Adrenal gland (tissue), 12 donors: ENCODE measurements around the gene PRKCQ. TPM values are rescaled to one million over a fixed set of nuclear protein-coding genes. Genes with fewer than 3 reads are reported as not detected.

Source experiments
- DNase-seq, 7 donors: peaks; one replicate each; pipeline ENCODE4 v3.0.0-alpha.2; 2019 to 2020
- H3K27ac ChIP-seq, 5 donors: fragments of 200-600 bp; sonication (generic) in 4 of 5; 1 replicate in 3 of 5; 2 replicates in 2 of 5; pipeline versions ENCODE4 v1.5.1 to v1.8.0; 2016 to 2020; ENCODE audit warnings: mild to moderate bottlenecking in 1 of 5
- H3K27me3 ChIP-seq: fragments of 200-600 bp; 2 replicates; pipeline ENCODE4 v1.8.0; 2021
- H3K36me3 ChIP-seq, 2 donors: fragments of 200-600 bp; replicated peaks in 1 of 2; 1 replicate in 1 of 2; 2 replicates in 1 of 2; pipeline versions ENCODE4 v1.5.1 to v1.8.0; 2018 to 2022
- H3K4me1 ChIP-seq, 2 donors: fragments of 200-600 bp; replicated peaks in 1 of 2; 1 replicate in 1 of 2; 2 replicates in 1 of 2; pipeline versions ENCODE4 v1.5.1 to v1.8.0; 2018 to 2021
- H3K4me3 ChIP-seq, 4 donors: fragments of 200-600 bp; sonication (generic) in 3 of 4; one replicate each; pipeline ENCODE4 v1.5.1; 2016 to 2018
- H3K9me3 ChIP-seq, 3 donors: fragments of 200-600 bp; sonication (generic) in 1 of 3; replicated peaks in 1 of 3; 1 replicate in 2 of 3; 2 replicates in 1 of 3; pipeline versions ENCODE4 v1.5.1 to v1.8.0; 2016 to 2021
- POLR2A ChIP-seq, 2 donors: fragments of 450-650 bp; IDR thresholded peaks; one replicate each; pipeline ENCODE4 v1.6.1; 2017; ENCODE audit warnings: antibody characterized with exemption in 2 of 2, mild to moderate bottlenecking in 2 of 2, moderate library complexity in 1 of 2
- WGBS, 4 donors: extraction: QIAGEN DNeasy Blood & Tissue Kit in 2 of 4; methylation state at CpG; one replicate each; pipeline versions ENCODE4 v1.1.5 to v1.1.7; 2013 to 2017; 5-methylcytosine and 5-hydroxymethylcytosine counted together
- intact Hi-C, 2 donors: fragments of 100-400 bp; cut with DNase I; formaldehyde crosslinking; loops; one replicate each; pipeline versions ENCODE4 v1.14.1 to v1.15.0; 2022 to 2023
- polyA plus RNA-seq, 3 donors: library from polyadenylated mRNA; stranded (reverse); fragments of 200-250 nt in 2 of 3; fragments of 350-450 nt in 1 of 3; fragmentation: Illumina TruSeq in 1 of 3; extraction: RNeasy Lipid Tissue Mini Kit (QIAGEN cat#74804) in 1 of 3; gene quantifications; one replicate each; pipeline ENCODE4 v1.2.3, GENCODE V29; 2013 to 2014
- total RNA-seq, 9 donors: library from RNA; depleted of rRNA in 4 of 9; stranded (reverse); fragments of >200 nt in 4 of 9; fragments of 120-200 nt in 1 of 9; fragmentation: NEBNext Ultra II Directional in 1 of 9; extraction: Animal tissue kit (Norgen Biotek cat#: 25700) in 1 of 9; gene quantifications; one replicate each; pipeline versions ENCODE4 v1.1.0 to v1.2.4, GENCODE V29; 2013 to 2023
- TF ChIP-seq, protein P1 (sequence below), 6 experiments: fragments of 450-650 bp in 4 of 6; fragments of 200-600 bp in 2 of 6; sonication (generic) in 1 of 6; IDR thresholded peaks; 1 replicate in 5 of 6; 2 replicates in 1 of 6; pipeline versions ENCODE4 v1.5.1 to v1.8.0; 2016 to 2021; ENCODE audit warnings: antibody characterized with exemption in 6 of 6, mild to moderate bottlenecking in 2 of 6, moderate library complexity in 1 of 6
- donor health status: healthy with polysubstance abuse.
- donor health status: Bipolar disorder and iron deficiency.
- donor health status: DM: yes; HTN: yes; CAD: no.
- donor health status: DM: no; HTN: no; CAD: no.
- donor health status: DM: no; HTN: no; CAD: no.
- donor health status: DM: yes; HTN: yes; CAD: no.

Gene PRKCQ
- total and polyA plus RNA-seq, 12 donors: 0.39 to 1.6 (median 0.68) TPM

GRCh38 chr10:6463366-6463765 is 116.7 kb downstream of the PRKCQ start:
- no peak for DNase-seq
- Histone ChIP-seq H3K36me3 (no peaks in the 10 kb centered on the region), H3K4me1 (no peaks in the 10 kb centered on the region), H3K27ac (no peak overlapping the region), H3K4me3 (no peak overlapping the region), H3K9me3 (no peaks in the 10 kb centered on the region), H3K27me3 (no peaks in the 10 kb centered on the region)
- WGBS, 4 donors: 72 to 92% (median 86%) methylated on average over 7 of the region's 7 CpGs
- TF ChIP-seq POLR2A (IDR thresholded peaks at IDR 0.05): no peak
- intact Hi-C loops: no loop called here

DNA sequence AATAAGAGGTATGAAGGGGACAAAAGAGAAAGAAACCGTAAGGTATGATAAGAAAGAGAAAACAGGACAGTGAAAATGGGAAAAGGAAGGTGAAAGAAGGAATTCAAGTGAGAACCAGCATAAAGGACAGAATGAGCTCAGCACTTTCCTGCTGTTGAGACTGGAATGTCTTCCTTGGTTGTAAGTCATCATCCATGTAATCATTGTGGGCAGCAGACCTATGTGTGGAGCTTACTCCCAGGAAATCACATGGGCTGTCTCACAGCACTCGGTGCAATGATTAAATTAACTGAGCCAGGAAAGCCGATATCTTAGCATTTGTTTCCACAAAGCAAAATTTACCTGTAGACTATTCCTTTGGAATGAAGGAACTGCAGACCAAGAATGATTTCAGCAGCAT is 118.1 kb downstream of the PRKCQ start:
- Histone ChIP-seq H3K9me3 (no peaks in the 10 kb centered on the region), H3K36me3 (no peaks in the 10 kb centered on the region), H3K4me1 (no peaks in the 10 kb centered on the region), H3K4me3 (no peak overlapping the region), H3K27ac (no peak overlapping the region), H3K27me3 (no peaks in the 10 kb centered on the region)
- WGBS, 4 donors: 81 to 92% (median 85%) methylated on average over 3 of the region's 3 CpGs
- no peak for DNase-seq
- TF ChIP-seq, protein P1, sequence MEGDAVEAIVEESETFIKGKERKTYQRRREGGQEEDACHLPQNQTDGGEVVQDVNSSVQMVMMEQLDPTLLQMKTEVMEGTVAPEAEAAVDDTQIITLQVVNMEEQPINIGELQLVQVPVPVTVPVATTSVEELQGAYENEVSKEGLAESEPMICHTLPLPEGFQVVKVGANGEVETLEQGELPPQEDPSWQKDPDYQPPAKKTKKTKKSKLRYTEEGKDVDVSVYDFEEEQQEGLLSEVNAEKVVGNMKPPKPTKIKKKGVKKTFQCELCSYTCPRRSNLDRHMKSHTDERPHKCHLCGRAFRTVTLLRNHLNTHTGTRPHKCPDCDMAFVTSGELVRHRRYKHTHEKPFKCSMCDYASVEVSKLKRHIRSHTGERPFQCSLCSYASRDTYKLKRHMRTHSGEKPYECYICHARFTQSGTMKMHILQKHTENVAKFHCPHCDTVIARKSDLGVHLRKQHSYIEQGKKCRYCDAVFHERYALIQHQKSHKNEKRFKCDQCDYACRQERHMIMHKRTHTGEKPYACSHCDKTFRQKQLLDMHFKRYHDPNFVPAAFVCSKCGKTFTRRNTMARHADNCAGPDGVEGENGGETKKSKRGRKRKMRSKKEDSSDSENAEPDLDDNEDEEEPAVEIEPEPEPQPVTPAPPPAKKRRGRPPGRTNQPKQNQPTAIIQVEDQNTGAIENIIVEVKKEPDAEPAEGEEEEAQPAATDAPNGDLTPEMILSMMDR (IDR thresholded peaks at IDR 0.05): no peak
- TF ChIP-seq POLR2A (IDR thresholded peaks at IDR 0.05): no peak
- intact Hi-C loops: no loop called here

DNA sequence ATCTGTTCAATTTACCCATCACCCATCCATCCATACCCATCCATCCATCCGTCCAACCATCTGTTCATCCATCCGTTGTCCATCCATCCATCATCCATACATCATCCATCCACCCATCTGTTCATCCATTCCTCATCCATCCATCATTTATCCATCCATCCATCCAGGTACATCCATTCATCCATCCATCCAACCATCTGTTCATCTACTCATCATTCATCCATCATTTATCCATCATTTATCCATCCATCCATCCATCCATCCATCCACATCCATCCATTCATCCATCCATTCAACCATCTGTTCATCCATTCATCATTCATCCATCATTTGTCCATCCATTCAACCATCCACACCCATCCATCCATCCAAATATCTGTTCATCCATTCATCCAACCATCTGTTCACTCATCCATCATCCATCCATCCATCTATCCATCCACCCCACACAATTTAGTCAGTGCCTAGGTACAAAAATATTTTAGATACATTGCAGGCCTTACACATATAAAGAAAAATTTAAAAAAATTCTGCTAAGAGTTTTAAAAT is 119.1 kb downstream of the PRKCQ start:
- intact Hi-C loops: no loop called here
- Histone ChIP-seq H3K4me3 (no peak overlapping the region), H3K36me3 (no peaks in the 10 kb centered on the region), H3K27me3 (no peaks in the 10 kb centered on the region), H3K4me1 (no peaks in the 10 kb centered on the region), H3K27ac (no peak overlapping the region), H3K9me3 (no peaks in the 10 kb centered on the region)
- no peak for DNase-seq
- WGBS, 4 donors: 88 to 94% (median 91%) methylated on average over 2 of the region's 2 CpGs
- TF ChIP-seq POLR2A (IDR thresholded peaks at IDR 0.05): no peak
- TF ChIP-seq, protein P1 (IDR thresholded peaks at IDR 0.05): no peak

DNA sequence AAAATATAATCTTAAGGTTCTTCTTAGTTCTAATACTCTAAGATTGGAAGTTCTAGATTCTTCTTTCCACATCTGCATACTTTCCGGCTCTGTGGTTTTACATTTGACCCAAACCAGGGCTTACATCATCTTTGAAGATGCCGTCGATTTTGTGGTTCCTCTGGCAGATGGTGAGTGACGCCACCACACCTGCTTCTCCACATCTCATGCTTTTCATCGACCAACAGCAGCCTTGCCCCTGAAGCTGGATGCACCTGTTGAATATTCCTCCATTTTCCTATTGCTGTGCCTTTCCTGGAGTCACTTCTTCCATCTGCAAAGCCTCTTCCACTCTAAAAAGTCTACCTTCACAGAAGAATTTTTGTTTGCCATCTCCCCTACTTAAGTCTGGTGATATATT is 121.3 kb downstream of the PRKCQ start:
- Histone ChIP-seq H3K4me3 (no peak overlapping the region), H3K9me3 (no peaks in the 10 kb centered on the region), H3K36me3 (no peaks in the 10 kb centered on the region), H3K27ac (no peak overlapping the region), H3K4me1 (no peaks in the 10 kb centered on the region), H3K27me3 (no peaks in the 10 kb centered on the region)
- TF ChIP-seq, protein P1 (IDR thresholded peaks at IDR 0.05): no peak
- TF ChIP-seq POLR2A (IDR thresholded peaks at IDR 0.05): no peak
- WGBS, 4 donors: 79 to 91% (median 86%) methylated on average over 5 of the region's 5 CpGs
- intact Hi-C loops: no loop called here
- DNase-seq: no peak

- 81 to 87% (median 84%) methylated on average over 5 of the region's 5 CpGs for WGBS, 4 donors
- TF ChIP-seq POLR2A (IDR thresholded peaks at IDR 0.05): no peak
- TF ChIP-seq, protein P1 (IDR thresholded peaks at IDR 0.05): no peak
- H3K4me1 ChIP-seq: no peaks in the 10 kb centered on the region
- no peaks in the 10 kb centered on the region for H3K27me3 ChIP-seq
- H3K36me3 ChIP-seq: no peaks in the 10 kb centered on the region
- no peak overlapping the region for H3K27ac ChIP-seq
- intact Hi-C loops: no loop called here
- no peaks in the 10 kb centered on the region for H3K9me3 ChIP-seq
- H3K4me3 ChIP-seq: no peak overlapping the region
- no peak for DNase-seq
Measured at GRCh38 chr10:6457376-6457775, 122.7 kb downstream of the PRKCQ start.
